HG02571 (cell line): ENCODE data around the gene DDX11.
"Not testable (repeated sequence)": the region's sequence is repeated elsewhere in the genome, so short reads cannot be mapped to it uniquely, and the experiment has no call there.

Source experiments
- ATAC-seq: cut with Tn5 transposase; IDR thresholded peaks from one replicate; pipeline ENCODE4 v1.9.1; 2021; ENCODE audit warnings: mild to moderate bottlenecking, moderate library complexity; ENCODE audit not compliant: unreplicated experiment

The DDX11 gene

GRCh38 chr12:31121022-31121728 is 47.5 kb downstream of the DDX11 start:
- not testable (repeated sequence) for ATAC-seq

DNA sequence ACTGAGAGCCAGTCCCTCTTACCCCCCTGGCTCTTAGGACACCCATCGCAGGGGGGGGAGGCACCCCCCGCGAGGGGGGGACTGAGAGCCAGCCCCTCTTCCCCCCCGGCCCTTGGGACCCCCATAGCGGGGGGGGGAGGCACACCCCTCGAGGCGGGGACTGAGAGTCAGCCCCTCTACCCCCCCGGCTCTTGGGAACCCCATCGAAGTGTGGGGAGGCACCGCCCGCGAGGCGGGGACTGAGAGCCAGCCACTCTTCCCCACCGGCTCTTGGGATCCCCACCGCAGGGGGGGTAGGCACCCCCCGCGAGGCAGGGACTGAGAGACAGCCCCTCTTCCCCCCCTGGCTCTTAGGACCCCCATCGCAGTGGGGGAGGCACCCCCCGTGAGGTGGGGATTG is 48.8 kb downstream of the DDX11 start:
- ATAC-seq, result no peak

GRCh38 chr12:31124158-31124557 is 50.5 kb downstream of the DDX11 start:
- ATAC-seq, result not testable (repeated sequence)

DNA sequence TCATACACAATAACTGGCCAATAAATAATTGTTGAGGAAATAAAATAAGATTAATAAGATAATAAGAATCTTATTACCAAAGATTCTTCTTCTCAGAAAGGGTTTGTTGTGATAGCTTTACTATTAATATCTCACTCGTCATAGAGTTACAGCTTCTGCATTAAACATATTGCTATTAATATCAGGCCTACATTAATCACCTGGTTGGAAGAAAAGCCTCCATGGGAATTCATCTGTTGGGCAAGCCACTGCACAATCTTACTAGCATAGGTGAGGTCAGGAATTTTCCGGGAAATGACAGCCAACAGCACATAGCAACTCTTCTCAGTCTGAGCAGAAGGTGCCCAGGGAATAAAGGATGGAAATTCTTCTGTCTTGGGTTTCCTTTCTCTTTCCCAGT is 51.5 kb downstream of the DDX11 start:
- ATAC-seq, result not testable (repeated sequence)

- not testable (repeated sequence) for ATAC-seq
Measured at GRCh38 chr12:31127209-31127848, 53.7 kb downstream of the DDX11 start.

- ATAC-seq, result not testable (repeated sequence)
Measured at GRCh38 chr12:31136581-31136980, 62.9 kb downstream of the DDX11 start.

DNA sequence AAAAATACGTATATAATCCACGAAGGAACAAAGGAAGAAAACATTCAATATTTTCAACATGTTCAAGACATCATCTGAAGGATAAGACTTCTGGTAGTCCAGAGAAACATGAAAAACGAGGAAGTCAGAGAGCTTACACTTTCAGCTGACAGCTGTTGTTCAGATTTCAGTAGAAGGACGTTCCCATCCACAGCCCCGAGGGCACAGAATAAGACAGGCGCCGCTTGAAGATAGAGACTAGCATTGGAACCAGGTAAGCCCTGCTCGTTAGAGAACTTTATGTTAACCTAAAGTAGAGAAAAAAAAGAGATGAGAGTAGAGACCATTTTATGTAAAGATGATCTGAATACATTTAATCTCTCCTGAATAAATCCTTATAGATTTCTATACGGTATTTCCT is 71.1 kb downstream of the DDX11 start:
- ATAC-seq, result not testable (repeated sequence)

GRCh38 chr12:31145296-31145695 is 71.6 kb downstream of the DDX11 start:
- ATAC-seq, result not testable (repeated sequence)

DNA sequence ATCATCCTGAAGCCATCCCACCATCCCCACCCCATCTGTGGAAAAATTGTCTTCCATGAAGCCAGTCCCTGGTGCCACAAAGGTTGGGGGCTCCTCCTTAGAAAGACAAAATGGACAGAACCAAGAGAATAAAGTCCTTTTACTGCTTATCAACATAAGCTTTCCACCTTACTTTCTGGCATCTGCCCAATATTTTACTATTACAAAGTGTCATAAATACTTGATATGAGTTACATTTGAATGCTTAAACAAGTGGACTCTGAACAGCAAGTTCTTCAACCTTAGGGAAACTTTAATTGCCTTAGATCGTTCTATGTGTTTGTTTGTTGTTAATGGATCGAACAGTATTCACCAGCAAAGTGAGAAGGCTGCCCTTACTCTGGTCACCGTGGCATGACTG is 73.8 kb downstream of the DDX11 start:
- not testable (repeated sequence) for ATAC-seq

GRCh38 chr12:31150766-31151165 is 77.1 kb downstream of the DDX11 start:
- ATAC-seq, result not testable (repeated sequence)
